HL-60 (cell line): ENCODE data around the gene OR2H2.

ENCODE experiments used
- CTCF ChIP-seq: IDR thresholded peaks from one replicate; pipeline ENCODE4 v1.5.1; 2011; ENCODE audit warnings: low read length, control low read depth, inconsistent platforms; ENCODE audit not compliant: insufficient read depth
- POLR2AphosphoS5 ChIP-seq: IDR thresholded peaks from 2 replicates; pipeline ENCODE4 v1.6.1; 2012; ENCODE audit warnings: low read depth
- REST ChIP-seq: IDR thresholded peaks from 2 replicates; pipeline ENCODE4 v1.6.1; 2012; ENCODE audit warnings: low read depth; ENCODE audit not compliant: insufficient replicate concordance
- SPI1 ChIP-seq: IDR thresholded peaks from 2 replicates; pipeline ENCODE4 v1.6.1; 2012; ENCODE audit warnings: low read depth, mild to moderate bottlenecking, borderline replicate concordance

- TF ChIP-seq CTCF (no peak), REST (no peak), POLR2AphosphoS5 (no peak), SPI1 (no peak)
Measured at GRCh38 chr6:29631860-29632731, 47.2 kb downstream of the OR2H2 start.
